HAP-1 (cell line): ENCODE measurements around the gene FAAP100.

Experiments
- DNase-seq, 2 experiments: peaks; one replicate each; pipeline ENCODE4 v3.0.0-alpha.2; 2016 to 2020; ENCODE audit warnings: low spot score in 2 of 2
- H3K27me3 ChIP-seq: fragments of 250-450 bp; sonication (Bioruptor Pico); 2 replicates; pipeline ENCODE4 v1.5.1; 2020; ENCODE audit warnings: low read depth, mild to moderate bottlenecking, moderate library complexity
- H3K36me3 ChIP-seq: fragments of 250-450 bp; sonication (Bioruptor Pico); replicated peaks from 2 replicates; pipeline ENCODE4 v1.5.1; 2020; ENCODE audit warnings: mild to moderate bottlenecking
- H3K4me1 ChIP-seq: fragments of 250-450 bp; sonication (Bioruptor Pico); 2 replicates; pipeline ENCODE4 v1.5.1; 2020; ENCODE audit warnings: mild to moderate bottlenecking
- H3K4me3 ChIP-seq: fragments of 250-450 bp; sonication (Bioruptor Pico); 2 replicates; pipeline ENCODE4 v1.5.1; 2020; ENCODE audit warnings: mild to moderate bottlenecking, moderate library complexity
- H3K9me3 ChIP-seq: fragments of 250-450 bp; sonication (Bioruptor Pico); 2 replicates; pipeline ENCODE4 v1.5.1; 2020; ENCODE audit warnings: mild to moderate bottlenecking, moderate library complexity
- in situ Hi-C: fragments of 300-500 bp; cut with MboI; formaldehyde crosslinking; loops from 3 replicates; pipeline ENCODE4 v1.14.3; 2020; ENCODE audit warnings: low sequenced_read_pairs, inconsistent platforms, mixed read lengths

FAAP100 gene

DNA sequence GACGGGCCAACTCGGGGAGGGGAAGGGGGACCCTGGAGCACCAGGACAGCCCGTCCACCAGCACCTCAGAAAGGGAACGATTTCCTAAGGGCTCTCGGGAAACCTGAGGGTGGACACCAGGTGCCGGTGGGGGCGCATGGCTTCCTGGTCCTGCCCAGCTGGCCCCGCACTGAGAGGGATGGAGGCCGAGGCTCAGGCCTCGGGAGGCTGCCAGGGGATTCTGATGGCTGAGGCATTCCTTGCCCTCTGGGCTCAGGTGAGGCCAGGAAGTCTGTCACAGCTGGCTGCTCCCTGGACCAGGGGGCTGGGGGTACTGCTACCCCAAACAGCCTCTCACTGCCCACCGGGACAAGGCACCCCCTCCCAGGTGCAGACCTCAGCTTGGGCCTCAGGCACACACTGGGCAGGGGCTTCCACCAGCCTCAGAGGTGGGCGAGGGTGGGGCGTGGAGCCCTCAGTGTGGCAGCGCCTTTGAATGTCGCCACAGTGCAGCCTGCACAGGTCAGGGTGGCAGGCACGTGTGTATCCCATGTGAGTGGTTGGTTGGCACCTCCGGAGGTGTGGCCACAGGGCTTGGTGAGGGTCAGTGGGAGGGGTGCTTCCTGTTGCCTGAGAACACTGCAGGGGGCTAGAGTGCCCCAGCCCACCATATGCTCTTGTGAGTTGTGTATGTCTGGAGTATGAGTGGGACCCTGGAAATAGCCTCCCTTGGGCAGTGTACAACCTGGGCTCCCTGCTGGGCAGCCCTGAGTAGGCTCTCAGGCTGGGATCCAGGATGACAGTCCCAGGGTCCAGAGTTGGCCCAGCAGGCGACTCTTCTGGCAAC lies 27.9 kb downstream of the FAAP100 start:
- no peak overlapping the region for H3K4me3 ChIP-seq
- no peak for DNase-seq
- in situ Hi-C loops = no loop called here
- H3K4me1 ChIP-seq = no peaks in the 10 kb centered on the region
- H3K9me3 ChIP-seq = no peaks in the 10 kb centered on the region
- no peaks in the 10 kb centered on the region for H3K36me3 ChIP-seq
- H3K27me3 ChIP-seq = peaks cover 25% of the 10 kb centered on the region

- Histone ChIP-seq H3K4me3 (no peak overlapping the region), H3K9me3 (no peaks in the 10 kb centered on the region), H3K36me3 (no peaks in the 10 kb centered on the region), H3K27me3 (peaks cover 20% of the 10 kb centered on the region), H3K4me1 (no peaks in the 10 kb centered on the region)
- in situ Hi-C loops = no loop called here
- no peak for DNase-seq
Measured at GRCh38 chr17:81523402-81524038, 28.6 kb downstream of the FAAP100 start.

DNA sequence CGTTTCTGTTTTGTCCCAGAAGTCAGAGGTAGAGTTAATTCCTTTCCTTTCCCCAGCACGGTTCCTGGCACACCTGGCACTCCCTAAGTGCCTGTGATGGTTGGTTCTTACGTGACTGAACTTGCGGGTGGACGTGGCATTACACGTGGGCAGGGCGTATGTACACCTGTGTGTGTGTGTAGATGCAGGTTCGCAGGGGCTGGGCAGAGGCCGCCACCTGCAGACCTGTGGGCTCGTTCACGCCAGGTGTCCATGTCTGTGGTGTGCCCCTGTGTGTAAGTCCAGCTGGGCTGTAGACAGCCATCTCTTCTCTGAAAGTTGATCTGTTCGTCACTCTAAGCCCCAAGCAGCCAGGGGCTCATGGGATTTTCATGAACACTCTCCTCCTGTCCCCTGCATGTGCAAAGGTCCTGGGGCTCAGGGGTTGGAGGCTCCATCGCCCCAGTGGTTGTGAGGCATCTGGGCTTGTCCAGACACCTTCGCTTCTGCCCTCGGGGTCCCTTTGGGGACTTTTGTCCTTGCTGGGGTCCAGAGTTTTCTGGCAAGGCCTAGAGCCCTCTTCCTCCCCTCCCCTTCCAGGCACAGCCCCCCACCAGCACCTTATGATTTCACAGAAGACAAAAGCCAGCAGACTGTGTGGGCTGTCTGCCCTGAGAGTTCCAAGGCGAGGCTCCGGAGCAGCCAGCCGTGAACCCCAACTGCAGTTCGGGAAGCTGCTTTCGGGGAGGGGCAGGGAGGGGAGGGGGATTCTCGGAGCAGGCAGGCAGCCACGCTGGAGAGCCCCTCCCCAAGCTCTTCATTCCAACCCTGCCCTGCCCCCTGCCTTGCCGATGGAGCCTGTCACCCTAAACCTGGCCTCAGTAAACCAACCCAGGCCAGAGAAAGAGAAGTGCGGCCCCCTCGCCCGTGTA lies 29.4 kb downstream of the FAAP100 start:
- peaks cover 13% of the 10 kb centered on the region for H3K27me3 ChIP-seq
- no peak overlapping the region for H3K4me3 ChIP-seq
- in situ Hi-C loops = no loop called here
- DNase-seq = peak in 1 of 2 experiments; percentile 51
- no peaks in the 10 kb centered on the region for H3K4me1 ChIP-seq
- no peaks in the 10 kb centered on the region for H3K9me3 ChIP-seq
- no peaks in the 10 kb centered on the region for H3K36me3 ChIP-seq

- Histone ChIP-seq H3K27me3 (no peaks in the 10 kb centered on the region), H3K9me3 (no peaks in the 10 kb centered on the region), H3K4me3 (no peak overlapping the region), H3K36me3 (no peaks in the 10 kb centered on the region), H3K4me1 (no peaks in the 10 kb centered on the region; the same call in 1 of the 2 replicates)
- in situ Hi-C loops = no loop called here
- no peak for DNase-seq
Measured at GRCh38 chr17:81520021-81520901, 31.9 kb downstream of the FAAP100 start.

DNA sequence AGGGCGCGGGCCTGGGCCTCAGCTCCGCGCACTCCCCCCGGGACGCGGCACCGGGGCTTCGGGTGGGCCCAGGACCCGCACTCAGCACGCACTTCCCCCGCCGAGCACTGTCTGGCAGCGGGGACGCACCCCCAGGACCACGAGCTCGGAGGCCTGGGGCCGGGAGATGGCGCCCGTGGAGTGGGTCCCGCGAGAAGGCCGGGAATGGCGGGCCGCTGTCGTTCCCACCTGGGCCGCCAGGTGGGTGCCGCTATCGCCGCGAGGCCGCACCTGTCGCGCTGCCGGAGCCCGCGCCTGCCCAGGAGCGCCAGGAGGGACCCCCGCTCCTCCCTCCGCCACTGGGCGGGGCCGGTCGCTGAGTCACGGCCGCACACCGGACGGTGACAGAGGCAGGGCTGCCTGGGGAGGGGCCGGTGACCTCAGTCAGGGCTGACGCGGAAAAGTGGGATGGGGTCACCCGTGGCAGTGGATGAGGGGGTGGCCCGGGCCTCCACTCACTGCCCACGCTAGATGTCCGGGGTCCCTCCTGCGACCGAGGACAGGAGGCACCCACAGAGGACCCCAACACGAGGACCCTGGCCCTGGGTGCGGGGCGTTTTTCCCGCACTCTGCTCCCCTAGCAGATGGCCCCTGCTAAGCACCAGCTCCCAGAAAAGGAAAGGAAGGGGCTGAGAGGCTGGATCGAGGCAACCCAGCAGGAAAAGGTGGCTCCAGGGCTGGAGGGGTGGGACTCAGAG lies 32.7 kb downstream of the FAAP100 start:
- H3K36me3 ChIP-seq = no peaks in the 10 kb centered on the region
- no peaks in the 10 kb centered on the region for H3K9me3 ChIP-seq
- no peaks in the 10 kb centered on the region; the same call in 1 of the 2 replicates for H3K4me1 ChIP-seq
- H3K27me3 ChIP-seq = no peaks in the 10 kb centered on the region
- no peak overlapping the region for H3K4me3 ChIP-seq
- in situ Hi-C loops = no loop called here
- no peak for DNase-seq

GRCh38 chr17:81518785-81519283 lies 33.3 kb downstream of the FAAP100 start:
- H3K4me3 ChIP-seq = no peak overlapping the region
- no peak for DNase-seq
- no peaks in the 10 kb centered on the region for H3K36me3 ChIP-seq
- in situ Hi-C loops = no loop called here
- no peaks in the 10 kb centered on the region for H3K27me3 ChIP-seq
- H3K9me3 ChIP-seq = no peaks in the 10 kb centered on the region
- H3K4me1 ChIP-seq = peaks cover 4% of the 10 kb centered on the region; the same call in 1 of the 2 replicates

- no peaks in the 10 kb centered on the region for H3K9me3 ChIP-seq
- DNase-seq = no peak
- H3K36me3 ChIP-seq = no peaks in the 10 kb centered on the region
- H3K27me3 ChIP-seq = no peaks in the 10 kb centered on the region
- in situ Hi-C loops = no loop called here
- H3K4me1 ChIP-seq = peaks cover 5% of the 10 kb centered on the region; the same call in 1 of the 2 replicates
- H3K4me3 ChIP-seq = no peak overlapping the region
Measured at GRCh38 chr17:81518113-81518784, 33.9 kb downstream of the FAAP100 start.

- peaks cover 5% of the 10 kb centered on the region; the same call in 1 of the 2 replicates for H3K4me1 ChIP-seq
- in situ Hi-C loops = no loop called here
- no peaks in the 10 kb centered on the region for H3K27me3 ChIP-seq
- no peak for DNase-seq
- H3K36me3 ChIP-seq = peaks cover under 1% of the 10 kb centered on the region; the same call in 1 of the 2 replicates
- H3K4me3 ChIP-seq = no peak overlapping the region
- no peaks in the 10 kb centered on the region for H3K9me3 ChIP-seq
Measured at GRCh38 chr17:81517339-81518112, 34.6 kb downstream of the FAAP100 start.

DNA sequence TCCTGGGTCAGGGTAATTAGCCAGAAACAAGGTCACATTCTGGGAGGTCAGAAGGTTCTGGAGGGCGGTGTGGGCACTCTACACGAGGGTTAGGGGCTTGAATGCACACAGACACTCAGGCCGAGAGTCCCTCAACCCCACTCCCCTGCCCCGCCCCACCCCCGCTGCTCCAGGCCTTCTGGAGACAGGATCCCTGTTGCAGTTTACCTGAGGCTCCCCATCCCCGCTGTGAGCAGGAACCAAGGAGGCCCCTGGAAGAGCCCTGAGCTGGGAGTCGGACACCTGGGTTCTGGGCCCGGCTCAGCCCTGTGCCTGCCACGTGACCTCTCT lies 35.2 kb downstream of the FAAP100 start:
- Histone ChIP-seq H3K9me3 (no peaks in the 10 kb centered on the region), H3K4me3 (no peak overlapping the region), H3K27me3 (no peaks in the 10 kb centered on the region), H3K36me3 (peaks cover 6% of the 10 kb centered on the region), H3K4me1 (peaks cover 5% of the 10 kb centered on the region; the same call in 1 of the 2 replicates)
- DNase-seq = no peak
- in situ Hi-C loops = no loop called here

DNA sequence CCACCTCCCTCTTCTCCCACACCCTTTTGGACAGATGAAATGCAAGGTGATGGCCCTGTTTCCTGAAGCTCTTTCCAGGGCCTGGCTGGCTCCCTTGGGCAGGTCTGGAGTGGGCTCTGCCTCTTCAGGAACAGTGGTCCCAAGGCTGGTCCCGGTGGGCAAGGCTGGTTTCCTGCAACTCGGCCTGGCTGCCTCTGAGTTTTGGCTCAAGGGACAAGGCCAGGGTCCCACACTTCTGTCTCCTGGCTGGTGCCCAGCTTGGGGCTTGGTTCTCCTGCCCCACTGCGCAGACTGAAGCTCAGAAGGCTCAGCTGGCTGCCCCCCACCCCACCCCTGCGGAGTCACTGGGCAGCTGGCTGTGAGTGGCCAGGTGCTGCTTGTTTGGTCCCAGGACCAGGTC lies 35.7 kb downstream of the FAAP100 start:
- Histone ChIP-seq H3K9me3 (no peaks in the 10 kb centered on the region), H3K36me3 (peaks cover 11% of the 10 kb centered on the region), H3K4me3 (no peak overlapping the region), H3K4me1 (peaks cover 5% of the 10 kb centered on the region; the same call in 1 of the 2 replicates), H3K27me3 (no peaks in the 10 kb centered on the region)
- no peak for DNase-seq
- in situ Hi-C loops = no loop called here

GRCh38 chr17:81515530-81516041 lies 36.6 kb downstream of the FAAP100 start:
- no peak for DNase-seq
- H3K4me1 ChIP-seq = peaks cover 5% of the 10 kb centered on the region; the same call in 1 of the 2 replicates
- in situ Hi-C loops = no loop called here

More at GRCh38 chr17:81515530-81516041, 36.6 kb downstream of the FAAP100 start:
- H3K9me3 ChIP-seq = no peaks in the 10 kb centered on the region
- peak overlapping the region; percentile 51 for H3K4me3 ChIP-seq
- peaks cover 19% of the 10 kb centered on the region for H3K36me3 ChIP-seq
- no peaks in the 10 kb centered on the region for H3K27me3 ChIP-seq
